ENCODE results near the gene BEST2.

BEST2 gene

GRCh38 chr19:12779162-12779993 lies 27.8 kb downstream of the BEST2 start:
- TF ChIP-seq CTCF (IDR thresholded peaks at IDR 0.05; ENCODE audit: borderline replicate concordance, insufficient read depth, low read depth, low read length): no peak
- H3K4me3 ChIP-seq (ENCODE audit: low read depth, low read length): peak overlapping the region; percentile 51

- no peak for TF ChIP-seq CTCF (IDR thresholded peaks at IDR 0.05; ENCODE audit: borderline replicate concordance, insufficient read depth, low read depth, low read length)
- H3K4me3 ChIP-seq (ENCODE audit: low read depth, low read length): peak overlapping the region; percentile 52
Observed at GRCh38 chr19:12782174-12782423, 30.5 kb downstream of the BEST2 start.

GRCh38 chr19:12782424-12783290 lies 31.1 kb downstream of the BEST2 start:
- TF ChIP-seq CTCF (IDR thresholded peaks at IDR 0.05; ENCODE audit: borderline replicate concordance, insufficient read depth, low read depth, low read length): no peak
- peak overlapping the region; percentile 52 for H3K4me3 ChIP-seq (ENCODE audit: low read depth, low read length)

GRCh38 chr19:12783291-12783848 lies 31.8 kb downstream of the BEST2 start:
- H3K4me3 ChIP-seq (ENCODE audit: low read depth, low read length): peak overlapping the region; percentile 52
- TF ChIP-seq CTCF (IDR thresholded peaks at IDR 0.05; ENCODE audit: borderline replicate concordance, insufficient read depth, low read depth, low read length): no peak

GRCh38 chr19:12783849-12784393 lies 32.3 kb downstream of the BEST2 start:
- peak overlapping the region; percentile 44 for H3K4me3 ChIP-seq (ENCODE audit: low read depth, low read length)
- TF ChIP-seq CTCF (IDR thresholded peaks at IDR 0.05; ENCODE audit: borderline replicate concordance, insufficient read depth, low read depth, low read length): no peak

GRCh38 chr19:12784394-12784870 lies 32.8 kb downstream of the BEST2 start:
- H3K4me3 ChIP-seq (ENCODE audit: low read depth, low read length): no peak overlapping the region
- no peak for TF ChIP-seq CTCF (IDR thresholded peaks at IDR 0.05; ENCODE audit: borderline replicate concordance, insufficient read depth, low read depth, low read length)

Measured in GM12875 (cell line).